ENCODE data around the gene CFL1.
"Not testable (repeated sequence)": the region's sequence is repeated elsewhere in the genome, so short reads cannot be mapped to it uniquely, and the experiment has no call there.

Gene CFL1

DNA sequence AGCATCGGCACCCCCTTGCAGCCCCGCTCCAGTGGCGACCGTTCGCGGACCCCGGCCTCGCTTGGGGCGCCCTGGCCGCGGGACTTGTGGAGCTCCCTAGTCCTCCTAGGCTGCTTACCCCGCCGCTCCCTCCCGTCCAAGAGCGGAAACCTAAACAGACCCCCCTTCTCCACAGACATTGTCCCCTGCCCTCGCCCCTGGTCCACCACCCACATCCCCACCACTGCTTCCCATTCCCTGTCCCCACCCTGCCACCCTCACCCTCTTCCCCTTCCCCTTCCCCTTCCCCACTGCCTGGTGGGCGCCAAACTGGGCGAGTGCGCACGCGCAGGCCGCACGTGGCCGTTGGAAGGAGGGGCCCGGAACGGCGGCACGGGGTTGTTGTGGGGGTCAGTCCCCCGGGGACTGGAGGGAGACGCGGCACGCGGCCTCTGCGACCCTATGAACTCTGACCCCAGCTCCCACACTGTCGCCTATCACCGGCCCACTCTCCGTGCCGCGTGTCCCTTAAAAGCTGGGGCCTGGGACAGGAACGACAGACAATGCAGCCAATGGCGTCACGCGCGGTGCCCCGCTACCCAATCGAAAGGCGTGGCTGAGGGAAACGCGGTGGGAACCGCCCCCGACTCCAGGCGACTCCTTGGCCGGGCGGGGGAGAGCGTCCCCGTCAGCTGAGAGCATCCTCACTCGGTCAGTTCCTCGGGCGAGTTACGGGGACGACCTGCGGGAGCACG is 24.5 kb downstream of the CFL1 start, which contains the start of gene SNX32:
TSS of gene SNX32 (plus strand) at position 667 of the 734 bp plus-strand sequence. CDS start 103 bp downstream, outside the sequence.
- peak; percentile 95 to 97 for DNase-seq
- TF ChIP-seq POLR2A (IDR thresholded peaks at IDR 0.05; ENCODE audit: low read length) (no peak), GATA1 (IDR thresholded peaks at IDR 0.05; ENCODE audit: low read depth, low read length) (no peak)

DNA sequence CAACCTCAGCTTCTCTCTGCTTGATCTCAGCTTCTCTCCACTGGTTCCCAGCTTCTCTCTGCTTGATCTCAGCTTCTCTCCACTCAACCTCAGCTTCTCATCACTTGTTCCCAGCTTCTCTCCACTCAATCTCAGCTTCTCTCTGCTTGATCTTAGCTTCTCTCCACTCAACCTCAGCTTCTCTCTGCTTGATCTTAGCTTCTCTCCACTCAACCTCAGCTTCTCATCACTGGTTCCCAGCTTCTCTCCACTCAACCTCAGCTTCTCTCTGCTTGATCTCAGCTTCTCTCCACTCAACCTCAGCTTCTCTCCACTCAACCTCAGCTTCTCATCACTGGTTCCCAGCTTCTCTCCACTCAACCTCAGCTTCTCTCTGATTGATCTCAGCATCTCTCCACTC is 25.7 kb downstream of the CFL1 start:
- not testable (repeated sequence) for DNase-seq

DNA sequence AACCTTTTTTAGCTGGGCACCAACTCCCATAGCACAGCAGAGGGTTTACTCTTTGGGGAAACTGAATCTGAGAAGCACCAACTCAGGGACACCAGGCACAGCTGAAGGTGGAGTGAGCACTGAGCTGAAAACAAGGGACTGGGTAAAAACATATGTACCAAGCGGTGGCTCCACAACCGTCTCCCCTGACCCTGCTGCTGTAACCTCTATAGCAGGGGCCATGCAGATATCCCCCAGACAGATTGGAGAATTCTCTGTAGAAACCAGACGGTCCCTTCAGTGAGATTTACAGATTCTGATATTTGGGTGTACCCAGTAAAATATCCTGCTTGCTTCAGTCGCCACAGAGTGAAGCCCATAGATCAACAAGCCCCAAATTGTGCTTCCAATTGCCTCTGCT is 28.5 kb downstream of the CFL1 start:
- no peak for DNase-seq
- TF ChIP-seq POLR2A (IDR thresholded peaks at IDR 0.05; ENCODE audit: low read length): no peak
- TF ChIP-seq GATA1 (IDR thresholded peaks at IDR 0.05; ENCODE audit: low read depth, low read length): no peak

DNA sequence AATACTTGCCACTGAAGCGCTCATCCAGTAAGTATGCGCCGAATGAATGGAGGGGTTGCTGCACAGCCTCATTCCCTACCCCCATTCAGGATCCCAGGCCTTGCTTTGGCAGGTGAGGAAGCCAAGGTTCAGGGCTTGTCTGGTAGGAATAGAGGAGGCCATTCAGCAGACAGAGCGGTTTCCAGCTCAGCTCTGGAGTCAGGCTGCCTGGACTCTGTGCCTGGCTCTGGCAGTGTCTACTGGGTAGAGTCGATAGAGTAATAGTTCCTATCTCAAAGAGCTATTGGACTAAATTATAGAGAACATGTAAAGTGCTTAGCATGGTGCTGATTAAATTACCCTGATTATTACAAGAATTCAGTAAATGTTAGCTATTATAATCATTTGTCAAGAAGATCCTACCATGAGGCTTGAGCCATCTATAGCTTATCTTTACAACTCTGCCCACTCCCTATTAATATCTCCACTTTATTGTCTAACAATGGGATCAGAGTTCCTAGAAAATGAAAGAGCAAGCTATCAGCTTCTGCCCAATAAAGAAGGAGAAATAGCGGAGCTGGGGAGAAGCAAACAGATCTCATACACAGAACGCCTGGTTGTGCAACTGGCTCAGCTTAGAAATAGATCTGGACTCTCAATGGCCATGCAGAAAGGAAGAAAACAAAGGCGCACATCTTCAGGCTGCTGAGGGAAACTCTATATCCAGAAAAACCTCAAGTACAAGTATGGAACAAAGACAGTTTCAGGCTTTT is 30.8 kb downstream of the CFL1 start:
- no peak for DNase-seq
- TF ChIP-seq POLR2A (IDR thresholded peaks at IDR 0.05; ENCODE audit: low read length) (no peak), GATA1 (IDR thresholded peaks at IDR 0.05; ENCODE audit: low read depth, low read length) (no peak)

DNA sequence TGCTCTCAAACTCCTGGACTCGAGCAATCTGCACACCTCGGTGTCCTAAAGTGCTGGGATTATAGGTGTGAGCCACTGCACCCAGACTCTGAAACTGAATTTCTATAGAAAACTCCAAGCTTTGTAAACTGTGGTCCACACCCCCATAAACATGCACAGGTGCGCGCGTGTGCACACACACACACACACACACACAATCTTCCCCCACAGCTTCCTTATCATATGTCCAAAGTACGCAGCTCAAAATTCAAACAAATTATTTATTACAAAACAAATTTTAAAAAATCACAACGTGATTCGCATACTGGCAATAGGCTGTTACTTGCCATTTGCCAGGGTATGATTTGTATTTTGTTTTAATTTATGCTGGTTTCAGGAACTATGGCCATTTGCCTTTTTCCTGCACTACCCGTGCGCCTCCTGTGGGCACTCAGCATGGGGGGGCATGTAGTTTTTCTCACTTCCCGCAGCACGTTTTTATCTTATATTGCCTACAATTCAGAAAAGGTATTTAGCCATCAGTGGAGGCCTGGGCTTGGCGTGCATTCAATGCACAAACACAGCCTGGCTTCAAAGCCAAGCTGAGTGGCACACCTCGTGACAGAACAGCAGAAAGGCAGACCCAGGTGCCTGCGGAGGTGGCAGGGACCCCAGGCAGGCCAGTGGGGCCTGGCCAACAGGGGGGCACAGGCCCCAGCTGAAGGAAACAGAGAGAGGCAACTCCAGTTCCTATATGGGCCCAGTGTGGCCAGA is 35.0 kb downstream of the CFL1 start:
- no peak for DNase-seq

DNA sequence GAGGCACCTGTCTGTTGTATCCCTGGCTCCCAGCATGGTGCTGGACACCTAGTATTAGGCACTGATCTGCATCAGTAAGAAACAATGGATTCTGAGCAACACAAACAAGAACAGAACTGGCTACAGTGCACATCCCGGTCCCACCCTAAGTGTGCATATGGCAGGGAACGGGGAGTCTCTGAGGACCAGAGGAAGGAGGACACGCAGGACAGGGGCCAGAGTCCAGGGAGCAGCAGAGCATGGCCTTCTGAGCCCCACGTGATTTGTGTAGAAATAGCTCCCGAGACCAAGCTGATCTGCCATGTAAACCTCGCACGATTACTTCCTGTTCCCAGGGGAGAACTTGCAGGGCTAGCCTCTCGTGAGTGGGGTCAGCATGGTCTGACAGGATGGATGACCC is 36.9 kb downstream of the CFL1 start:
- no peak for TF ChIP-seq POLR2A (IDR thresholded peaks at IDR 0.05; ENCODE audit: low read length)
- TF ChIP-seq GATA1 (IDR thresholded peaks at IDR 0.05; ENCODE audit: low read depth, low read length): no peak
- DNase-seq: no peak

More for the DNA sequence above, 35.0 kb downstream of the CFL1 start:
- TF ChIP-seq GATA1 (IDR thresholded peaks at IDR 0.05; ENCODE audit: low read depth, low read length): no peak
- TF ChIP-seq POLR2A (IDR thresholded peaks at IDR 0.05; ENCODE audit: low read length): no peak

DNA sequence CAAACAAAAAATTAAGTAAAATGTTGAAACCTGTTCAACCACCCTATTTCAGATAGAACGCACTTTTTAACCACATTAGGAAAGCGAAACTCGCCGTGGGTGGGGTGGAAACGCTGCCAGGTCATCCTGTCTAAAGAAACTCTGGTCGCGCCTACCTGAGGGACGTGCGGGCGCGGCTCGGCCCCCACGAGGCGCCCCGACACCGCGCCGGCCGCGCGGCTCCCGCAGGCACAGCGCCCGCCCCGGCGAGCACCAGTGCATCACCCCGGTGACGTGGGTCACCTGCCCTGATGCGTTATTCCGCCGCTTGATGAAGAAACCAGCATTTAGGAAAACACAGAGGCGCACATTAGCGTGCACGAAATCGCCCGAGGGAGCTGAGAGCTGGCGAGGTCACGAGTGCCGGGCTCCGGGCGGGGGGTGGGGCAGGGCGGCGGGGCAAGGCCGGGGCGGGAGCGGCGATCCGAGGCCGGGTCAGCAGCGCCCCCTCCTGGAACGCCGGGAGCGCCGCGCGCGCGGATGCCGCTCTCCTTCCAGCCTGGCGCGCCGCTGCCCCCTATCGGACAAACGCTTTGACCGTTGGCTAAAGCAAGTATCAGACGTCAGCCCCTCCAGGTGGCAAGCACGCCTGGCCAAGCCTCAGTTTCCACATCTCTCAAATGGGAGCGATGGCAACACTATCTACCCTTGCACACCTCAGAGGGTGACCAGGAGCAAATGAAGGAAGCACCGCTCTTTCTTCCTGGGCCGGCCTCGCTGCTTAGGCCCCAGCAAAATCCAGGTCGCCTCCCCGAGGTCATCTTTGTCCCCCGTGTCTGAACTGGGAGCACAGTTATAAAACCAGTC is 39.9 kb downstream of the CFL1 start:
- peak; percentile 91 to 97 for DNase-seq
- TF ChIP-seq GATA1 (IDR thresholded peaks at IDR 0.05; ENCODE audit: low read depth, low read length) (no peak), POLR2A (IDR thresholded peaks at IDR 0.05; ENCODE audit: low read length) (no peak)

DNA sequence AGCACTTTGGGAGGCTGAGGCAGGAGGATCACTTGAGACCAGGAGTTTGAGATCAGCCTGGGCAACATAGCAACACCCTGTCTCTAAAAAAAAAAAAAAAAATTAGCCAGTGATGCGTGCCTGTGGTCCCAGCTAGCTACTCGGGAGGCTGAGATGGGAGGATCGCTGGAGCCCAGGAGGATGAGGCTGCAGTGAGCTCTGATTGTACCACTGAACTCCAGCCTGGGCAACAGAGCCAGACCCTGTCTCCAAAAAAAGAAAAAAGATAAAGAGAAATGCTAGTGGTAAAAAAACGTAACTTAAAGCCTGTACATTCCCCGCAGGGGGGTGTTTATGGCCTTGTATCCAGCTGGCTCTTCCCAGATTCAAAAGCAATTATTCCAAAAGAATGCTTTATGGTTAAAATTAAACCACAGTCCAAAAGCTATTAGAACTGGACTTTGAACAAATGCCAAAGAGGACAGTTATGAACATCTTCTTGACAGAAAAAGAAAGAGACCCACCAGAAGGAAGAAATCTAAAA is 40.6 kb downstream of the CFL1 start:
- no peak for DNase-seq
- TF ChIP-seq POLR2A (IDR thresholded peaks at IDR 0.05; ENCODE audit: low read length): no peak
- TF ChIP-seq GATA1 (IDR thresholded peaks at IDR 0.05; ENCODE audit: low read depth, low read length): no peak

DNA sequence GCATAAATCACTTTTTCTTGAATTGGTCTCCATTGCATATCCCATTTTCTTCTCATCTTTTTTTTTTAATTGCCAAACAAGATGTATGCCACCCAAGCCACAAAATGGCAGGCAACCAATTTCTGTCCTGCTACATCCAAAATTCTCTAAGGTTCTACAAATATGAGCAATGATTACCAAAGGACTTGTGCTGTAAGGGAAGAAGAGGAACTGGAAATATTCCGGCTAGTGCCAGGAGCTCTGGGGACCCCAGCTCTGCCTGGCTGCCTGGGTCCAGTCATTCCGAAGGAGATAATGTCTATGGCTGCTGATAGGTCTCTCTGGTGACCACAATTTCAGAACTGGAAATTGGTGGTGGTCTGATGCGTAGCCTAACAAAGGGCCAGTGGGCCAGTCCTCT is 41.3 kb downstream of the CFL1 start:
- no peak for DNase-seq
- TF ChIP-seq POLR2A (IDR thresholded peaks at IDR 0.05; ENCODE audit: low read length): no peak
- no peak for TF ChIP-seq GATA1 (IDR thresholded peaks at IDR 0.05; ENCODE audit: low read depth, low read length)

DNA sequence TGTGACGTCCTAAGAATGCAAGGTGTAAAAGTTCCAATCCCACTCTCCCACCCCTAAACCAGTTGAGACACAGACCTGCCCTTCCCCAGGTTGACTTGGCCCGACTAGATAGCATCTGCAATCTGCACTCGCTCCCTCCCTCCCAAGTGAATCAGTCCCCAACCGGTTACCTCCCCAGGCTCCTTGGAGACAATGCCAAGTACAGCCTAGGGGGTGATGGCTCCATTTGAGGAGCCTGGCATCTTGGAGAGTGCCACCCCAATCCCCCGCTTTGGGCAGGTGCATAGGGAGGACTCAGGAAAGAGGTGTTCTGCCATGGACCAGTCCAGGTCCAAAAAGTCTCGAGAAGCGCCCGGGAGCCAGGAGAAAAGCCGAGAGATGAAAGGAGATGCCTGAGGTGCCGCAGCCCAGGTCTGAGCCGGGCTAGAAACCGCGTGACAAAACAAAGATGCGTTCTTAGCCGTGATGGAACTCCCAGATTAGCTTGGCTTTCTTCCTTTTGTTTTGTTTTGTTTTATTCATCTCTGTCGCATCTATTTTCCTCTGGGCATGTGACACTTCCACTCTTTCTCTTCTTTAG is 42.9 kb downstream of the CFL1 start:
- DNase-seq: no peak
- no peak for TF ChIP-seq POLR2A (IDR thresholded peaks at IDR 0.05; ENCODE audit: low read length)
- TF ChIP-seq GATA1 (IDR thresholded peaks at IDR 0.05; ENCODE audit: low read depth, low read length): no peak

DNA sequence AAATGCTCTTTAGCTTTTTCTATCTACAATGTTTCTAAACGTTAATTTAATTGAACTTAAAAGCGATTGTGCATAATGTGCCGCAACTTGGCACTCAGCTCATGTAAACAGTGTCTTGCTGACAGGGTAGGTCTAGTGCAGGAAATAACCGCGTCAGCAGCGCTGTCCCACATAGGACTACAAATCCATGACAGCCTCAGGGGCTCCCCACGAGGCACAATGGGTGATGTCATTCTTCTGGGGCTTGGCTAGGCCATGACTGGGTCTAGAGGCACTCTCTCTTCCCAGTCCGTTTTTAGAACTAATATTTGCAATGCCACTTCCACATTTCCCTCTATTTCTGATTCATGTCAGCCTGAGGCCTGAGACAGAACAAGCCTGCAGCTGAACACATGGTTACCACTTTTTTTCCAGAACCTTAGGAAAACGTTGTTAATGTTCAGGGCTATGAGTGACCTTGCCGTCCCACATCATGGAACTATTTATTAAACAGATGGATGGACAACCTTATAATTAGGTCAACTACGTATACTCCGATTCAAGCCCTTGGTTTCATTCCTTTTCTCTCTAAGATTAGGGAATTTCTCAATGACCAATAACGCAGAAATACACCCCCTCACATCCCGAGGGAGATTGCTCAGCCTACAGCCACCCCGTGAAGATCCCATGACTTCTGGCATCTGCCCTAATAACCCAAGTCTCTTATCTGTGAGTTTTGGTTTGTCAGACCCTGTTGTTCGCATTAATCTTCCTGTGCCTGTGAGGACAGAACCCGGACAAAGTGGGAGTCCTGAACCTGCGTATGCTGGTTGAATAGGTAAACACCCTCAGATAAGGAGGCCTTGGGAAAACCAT is 43.6 kb downstream of the CFL1 start:
- TF ChIP-seq GATA1 (IDR thresholded peaks at IDR 0.05; ENCODE audit: low read depth, low read length): no peak
- TF ChIP-seq POLR2A (IDR thresholded peaks at IDR 0.05; ENCODE audit: low read length): no peak
- no peak for DNase-seq
